Measurements from ENCODE around the gene FAM13A. TPM values are rescaled to one million over a fixed set of nuclear protein-coding genes. Genes with fewer than 3 reads are reported as not detected.

Gene FAM13A
- total and polyA plus RNA-seq, 2 of the 13 experiments (the other 11 are each of a cell fraction or from before 2014, with no cell fraction given): 1.2 to 36.2 TPM

- Histone ChIP-seq H3K4me3 (replicated peaks in 1 of 3; ENCODE audit: insufficient read depth in 1 of 3, low read depth in 2 of 3, low read length in 3 of 3) (no peak overlapping the region), H3K27me3 (ENCODE audit: control insufficient read depth in 1 of 2, insufficient read depth in 2 of 2, low read length in 2 of 2) (no peaks in the 10 kb centered on the region; a peak in 1 of 5 replicates), H3K79me2 (ENCODE audit: insufficient read depth, low read length) (no peaks in the 10 kb centered on the region), H3K36me3 (replicated peaks in 1 of 2; ENCODE audit: control insufficient read depth in 1 of 2, insufficient read depth in 2 of 2, low read length in 2 of 2) (no peaks in the 10 kb centered on the region), H3K27ac (ENCODE audit: extremely low read length, insufficient read depth, low read length) (no peak overlapping the region), H3K9ac (ENCODE audit: insufficient read depth, low read depth, low read length) (no peak overlapping the region), H4K20me1 (ENCODE audit: insufficient read depth, low read length) (no peaks in the 10 kb centered on the region), H3K9me3 (ENCODE audit: low read length) (no peaks in the 10 kb centered on the region), H3K4me1 (ENCODE audit: insufficient read depth, low read length) (peaks cover 22% of the 10 kb centered on the region), H3K4me2 (ENCODE audit: low read depth, low read length) (no peak overlapping the region), H2AFZ (ENCODE audit: low read length) (no peak overlapping the region)
- ChIA-PET POLR2A (no interaction called here), CTCF (ENCODE audit: low intra/inter-chr PET ratio, low total read pairs) (no interaction called here)
- intact Hi-C loops (cut with micrococcal nuclease; ENCODE audit: unreplicated experiment) (no loop called here), in situ Hi-C loops (cut with HindIII; ENCODE audit: extremely low pct_ligation_motif_present, low pct_unique_long_range_greater_than_20kb) (no loop called here)
- TF ChIP-seq, protein P1, sequence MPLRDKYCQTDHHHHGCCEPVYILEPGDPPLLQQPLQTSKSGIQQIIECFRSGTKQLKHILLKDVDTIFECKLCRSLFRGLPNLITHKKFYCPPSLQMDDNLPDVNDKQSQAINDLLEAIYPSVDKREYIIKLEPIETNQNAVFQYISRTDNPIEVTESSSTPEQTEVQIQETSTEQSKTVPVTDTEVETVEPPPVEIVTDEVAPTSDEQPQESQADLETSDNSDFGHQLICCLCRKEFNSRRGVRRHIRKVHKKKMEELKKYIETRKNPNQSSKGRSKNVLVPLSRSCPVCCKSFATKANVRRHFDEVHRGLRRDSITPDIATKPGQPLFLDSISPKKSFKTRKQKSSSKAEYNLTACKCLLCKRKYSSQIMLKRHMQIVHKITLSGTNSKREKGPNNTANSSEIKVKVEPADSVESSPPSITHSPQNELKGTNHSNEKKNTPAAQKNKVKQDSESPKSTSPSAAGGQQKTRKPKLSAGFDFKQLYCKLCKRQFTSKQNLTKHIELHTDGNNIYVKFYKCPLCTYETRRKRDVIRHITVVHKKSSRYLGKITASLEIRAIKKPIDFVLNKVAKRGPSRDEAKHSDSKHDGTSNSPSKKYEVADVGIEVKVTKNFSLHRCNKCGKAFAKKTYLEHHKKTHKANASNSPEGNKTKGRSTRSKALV (CRISPR knock-in tag; IDR thresholded peaks at IDR 0.05): no peak
- no peak for TF ChIP-seq DNMT3B (CRISPR knock-in tag; conservative IDR thresholded peaks at IDR 0.05)
- no peak for TF ChIP-seq ELF3 (CRISPR knock-in tag; IDR thresholded peaks at IDR 0.05)
- TF ChIP-seq, protein P2, sequence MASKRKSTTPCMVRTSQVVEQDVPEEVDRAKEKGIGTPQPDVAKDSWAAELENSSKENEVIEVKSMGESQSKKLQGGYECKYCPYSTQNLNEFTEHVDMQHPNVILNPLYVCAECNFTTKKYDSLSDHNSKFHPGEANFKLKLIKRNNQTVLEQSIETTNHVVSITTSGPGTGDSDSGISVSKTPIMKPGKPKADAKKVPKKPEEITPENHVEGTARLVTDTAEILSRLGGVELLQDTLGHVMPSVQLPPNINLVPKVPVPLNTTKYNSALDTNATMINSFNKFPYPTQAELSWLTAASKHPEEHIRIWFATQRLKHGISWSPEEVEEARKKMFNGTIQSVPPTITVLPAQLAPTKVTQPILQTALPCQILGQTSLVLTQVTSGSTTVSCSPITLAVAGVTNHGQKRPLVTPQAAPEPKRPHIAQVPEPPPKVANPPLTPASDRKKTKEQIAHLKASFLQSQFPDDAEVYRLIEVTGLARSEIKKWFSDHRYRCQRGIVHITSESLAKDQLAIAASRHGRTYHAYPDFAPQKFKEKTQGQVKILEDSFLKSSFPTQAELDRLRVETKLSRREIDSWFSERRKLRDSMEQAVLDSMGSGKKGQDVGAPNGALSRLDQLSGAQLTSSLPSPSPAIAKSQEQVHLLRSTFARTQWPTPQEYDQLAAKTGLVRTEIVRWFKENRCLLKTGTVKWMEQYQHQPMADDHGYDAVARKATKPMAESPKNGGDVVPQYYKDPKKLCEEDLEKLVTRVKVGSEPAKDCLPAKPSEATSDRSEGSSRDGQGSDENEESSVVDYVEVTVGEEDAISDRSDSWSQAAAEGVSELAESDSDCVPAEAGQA (IDR thresholded peaks at IDR 0.05; ENCODE audit: low read depth): no peak
- TF ChIP-seq, protein P2 (CRISPR knock-in tag; IDR thresholded peaks at IDR 0.05; ENCODE audit: borderline replicate concordance): no peak
- 0 out of 4 replicates have a peak, but pooled peaks of 1 of the 2 experiments have one; percentile 4 for TF ChIP-seq MAFK (conservative IDR thresholded peaks at IDR 0.05 in 1 of 2, IDR thresholded peaks at IDR 0.05 in 1 of 2; ENCODE audit: low read length in 2 of 2)
- TF ChIP-seq SCMH1 (CRISPR knock-in tag; IDR thresholded peaks at IDR 0.05; ENCODE audit: borderline replicate concordance): no peak
- no peak for TF ChIP-seq POLR2G (IDR thresholded peaks at IDR 0.05; ENCODE audit: low read depth, low read length)
- TF ChIP-seq ZNF788 (CRISPR knock-in tag; IDR thresholded peaks at IDR 0.05; ENCODE audit: borderline replicate concordance): no peak
- FAIRE-seq: no peak
- WGBS (ENCODE audit: low lambda C conversion rate): 8% methylated on average over 1 of the region's 1 CpG
- ATAC-seq: no peak
- no peak for DNase-seq (ENCODE audit: low spot score)
- no TSS peak for BruUV-seq (replicated peaks)
Measured at GRCh38 chr4:88828842-88829571, 228.0 kb downstream of the FAM13A start.
